HCT116 (cell line): ENCODE data around the gene AARS2. TPM values are rescaled to one million over a fixed set of nuclear protein-coding genes. Genes with fewer than 3 reads are reported as not detected.

ENCODE experiments used
- ATAC-seq: fragments of 200-7000 bp; cut with Tn5 transposase; 2 replicates; pipeline ENCODE4 v1.9.1; 2020; ENCODE audit warnings: mild to moderate bottlenecking, moderate library complexity
- BruUV-seq: library from RNA; stranded (reverse); fragments of 400-500 nt; replicated peaks from 2 replicates; lab custom pipeline; 2021; lab: Mats Ljungman, UMichigan
- CTCF ChIA-PET: fragments of 300-600 bp; sonication (Branson Sonifier 250); formaldehyde crosslinking; loops from one replicate; lab custom pipeline; 2021; ENCODE audit warnings: antibody characterized with exemption; lab: Charles Lee
- POLR2A ChIA-PET: fragments of 300-600, 350-600 bp; sonication (Branson Sonifier 250); formaldehyde crosslinking; loops from one replicate; lab custom pipeline; 2021; ENCODE audit warnings: antibody characterized with exemption; lab: Charles Lee
- RAD21 ChIA-PET, 2 experiments: fragments of 300-600 bp; sonication (Branson Sonifier 250); formaldehyde crosslinking; loops; one replicate each; lab custom pipeline; 2023; ENCODE audit warnings: low total read pairs in 2 of 2; ENCODE audit not compliant: uncharacterized antibody in 2 of 2, unreplicated experiment in 2 of 2, low non-redundant PET in 1 of 2; lab: Charles Lee
- DNase-seq: peaks from one replicate; pipeline ENCODE4 v3.0.0-alpha.2; 2010; ENCODE audit warnings: low read depth, low spot score
- H2AFZ ChIP-seq: fragments of 200-600 bp; shearing (Covaris generic), sonication (generic); 2 replicates; pipeline ENCODE4 v1.6.1; 2017; ENCODE audit warnings: low read depth, mixed run types, mixed read lengths, antibody characterized with exemption, low read length; ENCODE audit not compliant: poor library complexity, severe bottlenecking
- H3K27ac ChIP-seq: 2 replicates; pipeline ENCODE4 v1.5.1; 2012; ENCODE audit warnings: low read depth, low read length
- H3K27me3 ChIP-seq: fragments of 200-600 bp; sonication (generic); 2 replicates; pipeline ENCODE4 v1.6.1; 2016; ENCODE audit warnings: mixed run types, low read length, mixed read lengths; ENCODE audit not compliant: insufficient read depth
- H3K36me3 ChIP-seq, 2 experiments: fragments of 200-500 bp in 1 of 2; fragments of 200-600 bp in 1 of 2; sonication (Bioruptor generic) in 1 of 2; sonication (generic) in 1 of 2; 2 replicates each; pipeline versions ENCODE4 v1.5.1 to v1.6.1; 2014 to 2016; ENCODE audit warnings: low read length in 2 of 2, inconsistent platforms in 1 of 2, mixed read lengths in 1 of 2, mixed run types in 1 of 2; ENCODE audit not compliant: insufficient read depth in 2 of 2, control insufficient read depth in 1 of 2
- H3K4me1 ChIP-seq, 2 experiments: fragments of 200-600 bp in 1 of 2; sonication (generic) in 1 of 2; 2 replicates each; pipeline versions ENCODE4 v1.5.1 to v1.6.1; 2012 to 2017; ENCODE audit warnings: low read length in 2 of 2, inconsistent platforms in 1 of 2, mild to moderate bottlenecking in 1 of 2, mixed read lengths in 1 of 2, mixed run types in 1 of 2, moderate library complexity in 1 of 2; ENCODE audit not compliant: insufficient read depth in 2 of 2, control insufficient read depth in 1 of 2
- H3K4me2 ChIP-seq: fragments of 200-600 bp; sonication (generic); 2 replicates; pipeline ENCODE4 v1.6.1; 2017; ENCODE audit warnings: mixed run types, low read length, mixed read lengths
- H3K4me3 ChIP-seq, 2 experiments: fragments of 200-600 bp in 1 of 2; sonication (generic) in 1 of 2; replicated peaks in 1 of 2; 2 replicates each; pipeline ENCODE4 v1.5.1; 2011 to 2016; ENCODE audit warnings: low read length in 2 of 2, control low read depth in 1 of 2, low read depth in 1 of 2, mild to moderate bottlenecking in 1 of 2, mixed read lengths in 1 of 2, mixed run types in 1 of 2
- H3K79me2 ChIP-seq: fragments of 200-600 bp; sonication (generic); 2 replicates; pipeline ENCODE4 v1.6.1; 2017; ENCODE audit warnings: mild to moderate bottlenecking, mixed run types, low read length, moderate library complexity, mixed read lengths; ENCODE audit not compliant: insufficient read depth
- H3K9ac ChIP-seq: fragments of 200-600 bp; sonication (generic); 2 replicates; pipeline ENCODE4 v1.6.1; 2016; ENCODE audit warnings: low read length, mixed read lengths
- H3K9me2 ChIP-seq: fragments of 200-600 bp; sonication (generic), shearing (Covaris generic); 2 replicates; pipeline ENCODE4 v1.6.1; 2017; ENCODE audit warnings: mixed run types, mild to moderate bottlenecking, moderate library complexity; ENCODE audit not compliant: insufficient read depth
- H3K9me3 ChIP-seq, 2 experiments: fragments of 200-500 bp in 1 of 2; fragments of 200-600 bp in 1 of 2; sonication (Bioruptor generic) in 1 of 2; sonication (generic) in 1 of 2; 2 replicates each; pipeline ENCODE4 v1.6.1; 2014 to 2017; ENCODE audit warnings: low read length in 2 of 2, mixed read lengths in 2 of 2, inconsistent platforms in 1 of 2, low read depth in 1 of 2, mild to moderate bottlenecking in 1 of 2, mixed run types in 1 of 2, moderate library complexity in 1 of 2; ENCODE audit not compliant: control insufficient read depth in 1 of 2, insufficient read depth in 1 of 2
- H4K20me1 ChIP-seq: fragments of 200-600 bp; sonication (generic), shearing (Covaris generic); 2 replicates; pipeline ENCODE4 v1.6.1; 2017; ENCODE audit warnings: mixed run types, mild to moderate bottlenecking, moderate library complexity; ENCODE audit not compliant: insufficient read depth
- CTCF ChIP-seq, 3 experiments: fragments of 200-600 bp in 1 of 3; sonication (generic) in 1 of 3; IDR thresholded peaks in 2 of 3; conservative IDR thresholded peaks in 1 of 3; 2 replicates each; pipeline ENCODE4 v1.5.1; 2012 to 2017; ENCODE audit warnings: low read depth in 2 of 3, low read length in 2 of 3, antibody characterized with exemption in 1 of 3, borderline replicate concordance in 1 of 3, control low read depth in 1 of 3, mild to moderate bottlenecking in 1 of 3, mixed read lengths in 1 of 3, mixed run types in 1 of 3, moderate library complexity in 1 of 3; ENCODE audit not compliant: insufficient read depth in 1 of 3
- EGR1 ChIP-seq: IDR thresholded peaks from 2 replicates; pipeline ENCODE4 v1.6.1; 2012; ENCODE audit warnings: low read depth
- ELF1 ChIP-seq: IDR thresholded peaks from 2 replicates; pipeline ENCODE4 v1.6.1; 2012; ENCODE audit warnings: low read depth, borderline replicate concordance
- EZH2phosphoT487 ChIP-seq: fragments of 200-600 bp; IDR thresholded peaks from 2 replicates; pipeline ENCODE4 v1.6.1; 2018; ENCODE audit warnings: antibody characterized with exemption, borderline replicate concordance
- JUND ChIP-seq: IDR thresholded peaks from 2 replicates; pipeline ENCODE4 v1.6.1; 2012
- POLR2A ChIP-seq: IDR thresholded peaks from 2 replicates; pipeline ENCODE4 v1.7.0; 2011; ENCODE audit warnings: borderline replicate concordance; ENCODE audit not compliant: insufficient read depth, insufficient read length; ENCODE audit errors: extremely low read depth
- POLR2AphosphoS5 ChIP-seq: IDR thresholded peaks from 2 replicates; pipeline ENCODE4 v1.6.1; 2011; ENCODE audit warnings: mild to moderate bottlenecking, low read depth, low read length, moderate library complexity
- REST ChIP-seq: IDR thresholded peaks from 2 replicates; pipeline ENCODE4 v1.6.1; 2012; ENCODE audit warnings: low read depth
- SIN3A ChIP-seq: IDR thresholded peaks from 2 replicates; pipeline ENCODE4 v1.6.1; 2012; ENCODE audit warnings: low read depth
- SP1 ChIP-seq: IDR thresholded peaks from 2 replicates; pipeline ENCODE4 v1.6.1; 2012; ENCODE audit warnings: low read depth
- SRF ChIP-seq: IDR thresholded peaks from 2 replicates; pipeline ENCODE4 v1.6.1; 2012; ENCODE audit warnings: low read depth
- YY1 ChIP-seq: IDR thresholded peaks from 2 replicates; pipeline ENCODE4 v1.6.1; 2011; ENCODE audit warnings: low read length, low read depth, moderate library complexity, mild to moderate bottlenecking; ENCODE audit not compliant: insufficient replicate concordance; ENCODE audit errors: extremely low read depth
- ZFX ChIP-seq: fragments of 450-650 bp; IDR thresholded peaks from 2 replicates; pipeline ENCODE4 v1.6.1; 2017
- intact Hi-C: fragments of 100-400 bp; cut with micrococcal nuclease; formaldehyde crosslinking; loops from 2 replicates; pipeline ENCODE4 v1.10.0; 2022
- total RNA-seq: library from RNA; stranded (reverse); gene quantifications from one replicate; pipeline ENCODE4 v1.2.1, GENCODE V29; 2021; ENCODE audit not compliant: unreplicated experiment
- TF ChIP-seq, protein P1 (sequence below): IDR thresholded peaks from 2 replicates; pipeline ENCODE4 v1.6.1; 2012
- TF ChIP-seq, protein P2 (sequence below): IDR thresholded peaks from 2 replicates; pipeline ENCODE4 v1.6.1; 2012

The AARS2 gene
- total RNA-seq, 1 experiment from 2014 or later, result 14.9 TPM

DNA sequence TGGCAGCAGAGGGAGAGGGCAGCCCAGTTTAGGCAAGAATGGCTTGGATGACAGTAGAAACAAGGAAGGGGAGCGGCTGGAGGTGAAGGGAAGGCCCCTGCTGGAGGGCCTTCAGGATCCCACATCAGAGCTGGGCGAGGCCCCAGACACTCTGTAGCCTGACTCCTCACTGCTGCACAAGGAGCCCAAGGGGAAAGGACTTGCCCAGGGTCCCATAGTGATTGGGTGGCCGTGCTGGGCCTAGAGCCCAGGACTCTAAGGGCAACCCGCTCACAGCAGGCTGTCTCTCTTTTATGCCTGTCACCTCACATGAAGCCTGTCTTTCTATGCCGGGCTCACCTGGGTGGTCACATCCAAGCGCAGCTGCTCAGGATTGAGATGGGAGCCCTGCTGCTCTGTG lies 9.3 kb downstream of the AARS2 start:
- DNase-seq (no peak), ATAC-seq (no peak)
- intact Hi-C loops, result loop anchor here (1.0 kb wide), 1 partner anchor 36 kb away; no protein-coding TSS in a partner anchor
- no peaks in the 10 kb centered on the region for H3K4me1 ChIP-seq
- H3K27me3 ChIP-seq, result no peaks in the 10 kb centered on the region
- no peaks in the 10 kb centered on the region for H3K9me2 ChIP-seq
- peaks cover 28 to 54% of the 10 kb centered on the region in 2 experiments for H3K36me3 ChIP-seq
- BruUV-seq, result no TSS peak
- H3K79me2 ChIP-seq, result no peaks in the 10 kb centered on the region
- POLR2A ChIA-PET, result no interaction called here
- H2AFZ ChIP-seq, result no peak overlapping the region
- H3K4me3 ChIP-seq, result no peak overlapping the region
- TF ChIP-seq ELF1 (no peak), SP1 (no peak), SRF (no peak), EGR1 (no peak), POLR2AphosphoS5 (no peak), CTCF (IDR thresholded peaks at IDR 0.05 in 2 of 3, conservative IDR thresholded peaks at IDR 0.05 in 1 of 3; ENCODE audit: borderline replicate concordance in 1 of 3, insufficient read depth in 1 of 3, low read depth in 2 of 3, low read length in 2 of 3) (no peak), YY1 (no peak), SIN3A (no peak), EZH2phosphoT487 (no peak), ZFX (no peak), JUND (no peak), POLR2A (no peak), REST (no peak)
- TF ChIP-seq, protein P1, sequence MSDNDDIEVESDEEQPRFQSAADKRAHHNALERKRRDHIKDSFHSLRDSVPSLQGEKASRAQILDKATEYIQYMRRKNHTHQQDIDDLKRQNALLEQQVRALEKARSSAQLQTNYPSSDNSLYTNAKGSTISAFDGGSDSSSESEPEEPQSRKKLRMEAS, result no peak
- TF ChIP-seq, protein P2, sequence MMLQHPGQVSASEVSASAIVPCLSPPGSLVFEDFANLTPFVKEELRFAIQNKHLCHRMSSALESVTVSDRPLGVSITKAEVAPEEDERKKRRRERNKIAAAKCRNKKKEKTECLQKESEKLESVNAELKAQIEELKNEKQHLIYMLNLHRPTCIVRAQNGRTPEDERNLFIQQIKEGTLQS, result no peak
- no peak overlapping the region for H3K9ac ChIP-seq
- no peak overlapping the region for H3K27ac ChIP-seq
- H4K20me1 ChIP-seq, result no peaks in the 10 kb centered on the region
- no peaks in the 10 kb centered on the region for H3K9me3 ChIP-seq
- CTCF ChIA-PET, result interaction anchor here (1.0 kb wide), 1 partner anchor 9 kb away, joined by 4 read pairs; the partner anchor contains the start of gene AARS2
- no peak overlapping the region for H3K4me2 ChIP-seq
- RAD21 ChIA-PET, result no interaction called here
